Upper lobe of left lung (tissue), 6 donors: Measurements from ENCODE around the gene TRIP11. TPM values are rescaled to one million over a fixed set of nuclear protein-coding genes. Genes with fewer than 3 reads are reported as not detected.

Experiments used
- ATAC-seq, 2 donors: fragments of 200-7000 bp; cut with Tn5 transposase; one replicate each; pipeline ENCODE4 v1.9.1; 2022; ENCODE audit warnings: mild to moderate bottlenecking in 2 of 2, moderate library complexity in 2 of 2; ENCODE audit not compliant: low FRiP score in 2 of 2
- DNase-seq, 2 donors: peaks; one replicate each; pipeline ENCODE4 v3.0.0-alpha.2; 2019 to 2020
- H3K27ac ChIP-seq, 4 donors: fragments of 200-600 bp; sonication (generic); one replicate each; pipeline ENCODE4 v1.5.1; 2016 to 2019
- H3K27me3 ChIP-seq, 4 donors: fragments of 200-600 bp; sonication (generic); one replicate each; pipeline ENCODE4 v1.5.1; 2017 to 2019
- H3K36me3 ChIP-seq, 4 donors: fragments of 200-600 bp; sonication (generic); one replicate each; pipeline ENCODE4 v1.5.1; 2016 to 2019
- H3K4me1 ChIP-seq, 4 donors: fragments of 200-600 bp; sonication (generic); one replicate each; pipeline ENCODE4 v1.5.1; 2018 to 2019
- H3K4me3 ChIP-seq, 4 donors: fragments of 200-600 bp; sonication (generic); one replicate each; pipeline ENCODE4 v1.5.1; 2017 to 2019; ENCODE audit warnings: mild to moderate bottlenecking in 2 of 4, moderate library complexity in 1 of 4
- H3K9me3 ChIP-seq, 4 donors: fragments of 200-600 bp; sonication (generic); one replicate each; pipeline ENCODE4 v1.5.1; 2018 to 2019
- EP300 ChIP-seq, 4 donors: sonication (generic); formaldehyde crosslinking; IDR thresholded peaks; one replicate each; pipeline ENCODE4 v1.5.1; 2017; ENCODE audit warnings: antibody characterized with exemption in 4 of 4, control low read depth in 2 of 4
- POLR2A ChIP-seq, 4 donors: fragments of 450-650 bp; IDR thresholded peaks; one replicate each; pipeline ENCODE4 v1.5.1; 2016 to 2017; ENCODE audit warnings: antibody characterized with exemption in 4 of 4, mild to moderate bottlenecking in 2 of 4
- POLR2AphosphoS5 ChIP-seq, 2 donors: sonication (generic); formaldehyde crosslinking; IDR thresholded peaks; one replicate each; pipeline ENCODE4 v1.5.1; 2017; ENCODE audit warnings: antibody characterized with exemption in 2 of 2
- WGBS, 2 donors: methylation state at CpG; one replicate each; pipeline ENCODE4 v1.1.5; 2017 to 2018; 5-methylcytosine and 5-hydroxymethylcytosine counted together
- total RNA-seq, 6 donors: library from RNA; depleted of rRNA in 4 of 6; stranded (reverse); fragments of >200 nt in 4 of 6; gene quantifications; one replicate each; pipeline versions ENCODE4 v1.1.0 to v1.2.1, GENCODE V29; 2016 to 2021
- TF ChIP-seq, protein P1 (sequence below), 6 experiments: fragments of 450-650 bp in 4 of 6; fragments of 200-600 bp in 2 of 6; sonication (generic) in 2 of 6; IDR thresholded peaks; one replicate each; pipeline ENCODE4 v1.5.1; 2016 to 2019; ENCODE audit warnings: antibody characterized with exemption in 6 of 6
- donor health status: DM: no; HTN: no; CAD: no; lungs with moderate emphysema.
- donor health status: DM: no; HTN: yes; CAD: no; lungs with severe emphysema.

The TRIP11 gene
- total RNA-seq, 6 donors from 2014 or later: 19.2 to 71.8 (median 39.1) TPM

DNA sequence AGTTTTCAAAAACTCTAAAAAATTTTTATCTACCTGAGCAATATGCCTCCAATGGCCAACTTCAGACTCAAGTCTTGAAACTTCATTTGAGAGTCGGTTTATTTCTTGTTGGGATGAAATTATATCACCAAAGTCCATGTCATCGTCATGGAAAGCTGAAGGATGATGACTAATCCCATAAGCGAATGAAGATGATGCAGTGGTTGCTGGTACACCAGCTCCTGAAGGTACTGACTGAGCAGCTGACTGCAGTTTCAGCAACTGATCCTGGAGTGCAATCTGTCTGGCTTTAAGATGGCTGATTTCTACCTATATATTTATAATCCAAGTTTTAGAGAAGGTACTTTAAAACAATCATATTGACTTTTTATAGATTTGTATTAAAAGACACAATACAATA lies 18.3 kb downstream of the TRIP11 start:
- ATAC-seq (no peak), DNase-seq (no peak)
- Histone ChIP-seq H3K9me3 (no peaks in the 10 kb centered on the region), H3K4me1 (no peaks in the 10 kb centered on the region), H3K27ac (no peak overlapping the region), H3K27me3 (no peaks in the 10 kb centered on the region), H3K36me3 (peaks cover 9 to 74% (median 19%) of the 10 kb centered on the region in 4 donors), H3K4me3 (no peak overlapping the region)
- WGBS, 2 donors: 99 to 100% methylated on average over 3 of the region's 3 CpGs
- TF ChIP-seq POLR2AphosphoS5 (IDR thresholded peaks at IDR 0.05) (no peak), EP300 (IDR thresholded peaks at IDR 0.05) (no peak)

DNA sequence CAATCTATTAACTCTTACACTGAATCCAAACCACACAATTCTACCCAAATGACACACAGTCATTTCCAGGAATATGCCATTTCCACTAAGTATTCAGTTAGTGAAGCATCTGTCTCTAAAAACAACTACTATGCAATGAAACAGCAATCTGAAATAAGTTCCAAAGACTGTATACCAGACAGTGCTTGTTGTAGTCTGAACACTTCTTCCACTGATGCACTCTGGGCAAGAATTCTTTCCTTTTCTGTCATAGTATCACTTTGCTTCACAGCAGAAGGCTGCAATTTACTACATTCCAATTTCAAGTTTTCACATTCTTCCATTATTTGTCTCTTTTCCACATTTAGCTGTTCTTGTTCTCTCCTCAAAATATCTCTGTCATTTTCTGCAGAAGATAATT lies 25.8 kb downstream of the TRIP11 start:
- TF ChIP-seq POLR2AphosphoS5 (IDR thresholded peaks at IDR 0.05) (no peak), POLR2A (IDR thresholded peaks at IDR 0.05) (no peak), EP300 (IDR thresholded peaks at IDR 0.05) (no peak)
- TF ChIP-seq, protein P1, sequence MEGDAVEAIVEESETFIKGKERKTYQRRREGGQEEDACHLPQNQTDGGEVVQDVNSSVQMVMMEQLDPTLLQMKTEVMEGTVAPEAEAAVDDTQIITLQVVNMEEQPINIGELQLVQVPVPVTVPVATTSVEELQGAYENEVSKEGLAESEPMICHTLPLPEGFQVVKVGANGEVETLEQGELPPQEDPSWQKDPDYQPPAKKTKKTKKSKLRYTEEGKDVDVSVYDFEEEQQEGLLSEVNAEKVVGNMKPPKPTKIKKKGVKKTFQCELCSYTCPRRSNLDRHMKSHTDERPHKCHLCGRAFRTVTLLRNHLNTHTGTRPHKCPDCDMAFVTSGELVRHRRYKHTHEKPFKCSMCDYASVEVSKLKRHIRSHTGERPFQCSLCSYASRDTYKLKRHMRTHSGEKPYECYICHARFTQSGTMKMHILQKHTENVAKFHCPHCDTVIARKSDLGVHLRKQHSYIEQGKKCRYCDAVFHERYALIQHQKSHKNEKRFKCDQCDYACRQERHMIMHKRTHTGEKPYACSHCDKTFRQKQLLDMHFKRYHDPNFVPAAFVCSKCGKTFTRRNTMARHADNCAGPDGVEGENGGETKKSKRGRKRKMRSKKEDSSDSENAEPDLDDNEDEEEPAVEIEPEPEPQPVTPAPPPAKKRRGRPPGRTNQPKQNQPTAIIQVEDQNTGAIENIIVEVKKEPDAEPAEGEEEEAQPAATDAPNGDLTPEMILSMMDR (IDR thresholded peaks at IDR 0.05): no peak
- Histone ChIP-seq H3K4me3 (no peak overlapping the region), H3K36me3 (peaks cover 27 to 83% (median 42%) of the 10 kb centered on the region in 4 donors), H3K9me3 (no peaks in the 10 kb centered on the region), H3K27me3 (no peaks in the 10 kb centered on the region), H3K27ac (no peak overlapping the region), H3K4me1 (no peaks in the 10 kb centered on the region)
- no peak for ATAC-seq
- no peak for DNase-seq

DNA sequence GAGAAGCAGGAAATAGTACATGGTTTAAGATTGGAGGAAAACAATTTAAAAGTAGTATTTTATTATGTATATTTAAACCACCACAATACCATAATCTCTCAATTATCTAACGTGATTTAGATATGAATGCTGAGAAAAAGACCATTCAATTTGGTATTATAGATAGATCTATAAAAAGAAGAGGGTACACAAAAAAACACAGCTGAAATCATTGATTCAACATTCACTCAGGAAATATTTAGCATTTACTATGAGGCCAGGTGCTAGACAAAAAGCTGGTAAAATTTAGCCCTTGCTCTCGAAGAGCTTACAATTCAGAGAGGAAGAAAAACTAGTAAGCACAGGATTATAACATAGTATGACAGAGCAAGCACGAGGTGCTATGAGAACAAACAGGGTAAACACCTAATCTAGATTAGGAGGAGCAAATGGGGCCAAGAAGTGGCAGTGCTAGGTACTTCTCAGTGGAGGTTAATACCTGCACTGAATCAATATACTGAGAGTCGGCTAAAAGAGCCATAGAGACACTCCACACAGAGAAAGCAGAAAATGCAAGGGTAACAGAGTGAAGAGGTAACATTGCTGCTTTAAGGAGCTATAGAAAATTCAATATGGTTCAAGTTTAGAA lies 27.6 kb downstream of the TRIP11 start:
- ATAC-seq (peak in 1 of 2 donors; percentile 26), DNase-seq (no peak)
- no peak overlapping the region for H3K4me3 ChIP-seq
- no peak overlapping the region for H3K27ac ChIP-seq
- H3K9me3 ChIP-seq: no peaks in the 10 kb centered on the region
- no peaks in the 10 kb centered on the region for H3K27me3 ChIP-seq
- H3K4me1 ChIP-seq: no peaks in the 10 kb centered on the region
- WGBS, 2 donors: 69 to 75% methylated on average over 4 of the region's 4 CpGs
- peaks cover 24 to 91% (median 50%) of the 10 kb centered on the region in 4 donors for H3K36me3 ChIP-seq
- TF ChIP-seq POLR2A (IDR thresholded peaks at IDR 0.05): no peak
- no peak for TF ChIP-seq EP300 (IDR thresholded peaks at IDR 0.05)
- no peak for TF ChIP-seq POLR2AphosphoS5 (IDR thresholded peaks at IDR 0.05)
- TF ChIP-seq, protein P1 (IDR thresholded peaks at IDR 0.05): no peak

DNA sequence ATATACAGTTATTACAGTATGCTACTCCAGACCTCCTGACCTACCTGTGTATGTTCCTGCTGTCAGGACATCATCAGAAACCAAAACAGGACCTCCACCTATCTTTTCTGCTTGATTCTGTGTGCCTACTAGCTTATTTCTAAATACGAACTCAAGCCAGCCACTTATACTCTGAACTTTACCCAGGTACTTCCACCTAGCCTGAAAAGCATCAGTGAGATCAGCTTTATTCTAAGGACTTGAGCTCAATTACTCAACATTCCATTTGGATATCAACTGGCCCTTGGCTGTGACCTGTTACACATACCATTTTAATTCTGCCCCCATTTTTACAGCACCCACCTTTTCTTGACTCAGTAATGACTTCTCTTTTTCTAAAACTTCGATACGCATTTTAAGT lies 29.2 kb downstream of the TRIP11 start:
- H3K4me1 ChIP-seq: no peaks in the 10 kb centered on the region
- H3K4me3 ChIP-seq: no peak overlapping the region
- no peaks in the 10 kb centered on the region for H3K27me3 ChIP-seq
- TF ChIP-seq, protein P1 (IDR thresholded peaks at IDR 0.05): no peak
- no peak for TF ChIP-seq EP300 (IDR thresholded peaks at IDR 0.05)
- no peak for TF ChIP-seq POLR2AphosphoS5 (IDR thresholded peaks at IDR 0.05)
- TF ChIP-seq POLR2A (IDR thresholded peaks at IDR 0.05): no peak
- peaks cover 23 to 91% (median 53%) of the 10 kb centered on the region in 4 donors for H3K36me3 ChIP-seq
- no peak for ATAC-seq
- H3K27ac ChIP-seq: no peak overlapping the region
- 89 to 92% methylated on average over 3 of the region's 3 CpGs for WGBS, 2 donors
- no peaks in the 10 kb centered on the region for H3K9me3 ChIP-seq
- DNase-seq: no peak

DNA sequence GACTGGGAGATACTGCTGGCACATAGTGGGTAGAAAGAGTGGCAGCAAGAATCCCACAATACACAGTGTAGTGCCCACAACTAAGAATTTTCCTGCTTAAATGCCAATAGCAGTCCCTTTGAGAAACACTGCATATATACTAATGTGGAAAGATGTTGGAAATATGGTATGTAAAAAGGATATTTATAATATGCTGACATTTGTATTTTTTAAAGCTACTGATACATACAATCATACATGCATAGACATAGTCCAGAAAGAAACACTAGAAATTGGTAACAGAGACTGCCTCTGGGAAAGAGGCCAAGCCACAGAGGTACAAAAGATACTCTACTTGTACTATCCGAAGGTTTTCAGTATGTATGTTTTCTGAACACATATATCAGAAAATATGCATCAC lies 30.3 kb downstream of the TRIP11 start:
- ATAC-seq (no peak), DNase-seq (no peak)
- H3K27ac ChIP-seq: no peak overlapping the region
- H3K27me3 ChIP-seq: no peaks in the 10 kb centered on the region
- H3K4me1 ChIP-seq: no peaks in the 10 kb centered on the region
- H3K9me3 ChIP-seq: no peaks in the 10 kb centered on the region
- peaks cover 14 to 91% (median 52%) of the 10 kb centered on the region in 4 donors for H3K36me3 ChIP-seq
- H3K4me3 ChIP-seq: no peak overlapping the region
- TF ChIP-seq POLR2A (IDR thresholded peaks at IDR 0.05): no peak
- TF ChIP-seq, protein P1 (IDR thresholded peaks at IDR 0.05): no peak
- TF ChIP-seq EP300 (IDR thresholded peaks at IDR 0.05): no peak
- TF ChIP-seq POLR2AphosphoS5 (IDR thresholded peaks at IDR 0.05): no peak
- WGBS, 2 donors: 72 to 84% methylated on average over 1 of the region's 1 CpG
